ENCODE data around the gene RNPC3. TPM values are rescaled to one million over a fixed set of nuclear protein-coding genes. Genes with fewer than 3 reads are reported as not detected.

The RNPC3 gene
- total RNA-seq = 10 to 100 TPM; 23.7 to 44.0 (median 29.3) TPM

GRCh38 chr1:103525607-103526507 lies at the start of gene RNPC3:
RNPC3 (plus strand) TSS chr1:103525699; CDS start chr1:103526071, 372 bp downstream.
- TF ChIP-seq, protein P1, sequence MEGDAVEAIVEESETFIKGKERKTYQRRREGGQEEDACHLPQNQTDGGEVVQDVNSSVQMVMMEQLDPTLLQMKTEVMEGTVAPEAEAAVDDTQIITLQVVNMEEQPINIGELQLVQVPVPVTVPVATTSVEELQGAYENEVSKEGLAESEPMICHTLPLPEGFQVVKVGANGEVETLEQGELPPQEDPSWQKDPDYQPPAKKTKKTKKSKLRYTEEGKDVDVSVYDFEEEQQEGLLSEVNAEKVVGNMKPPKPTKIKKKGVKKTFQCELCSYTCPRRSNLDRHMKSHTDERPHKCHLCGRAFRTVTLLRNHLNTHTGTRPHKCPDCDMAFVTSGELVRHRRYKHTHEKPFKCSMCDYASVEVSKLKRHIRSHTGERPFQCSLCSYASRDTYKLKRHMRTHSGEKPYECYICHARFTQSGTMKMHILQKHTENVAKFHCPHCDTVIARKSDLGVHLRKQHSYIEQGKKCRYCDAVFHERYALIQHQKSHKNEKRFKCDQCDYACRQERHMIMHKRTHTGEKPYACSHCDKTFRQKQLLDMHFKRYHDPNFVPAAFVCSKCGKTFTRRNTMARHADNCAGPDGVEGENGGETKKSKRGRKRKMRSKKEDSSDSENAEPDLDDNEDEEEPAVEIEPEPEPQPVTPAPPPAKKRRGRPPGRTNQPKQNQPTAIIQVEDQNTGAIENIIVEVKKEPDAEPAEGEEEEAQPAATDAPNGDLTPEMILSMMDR (IDR thresholded peaks at IDR 0.05) = no peak
- ATAC-seq (ENCODE audit: low FRiP score) = peak; percentile 89
- peak; percentile 82 for DNase-seq (ENCODE audit: low spot score)

DNA sequence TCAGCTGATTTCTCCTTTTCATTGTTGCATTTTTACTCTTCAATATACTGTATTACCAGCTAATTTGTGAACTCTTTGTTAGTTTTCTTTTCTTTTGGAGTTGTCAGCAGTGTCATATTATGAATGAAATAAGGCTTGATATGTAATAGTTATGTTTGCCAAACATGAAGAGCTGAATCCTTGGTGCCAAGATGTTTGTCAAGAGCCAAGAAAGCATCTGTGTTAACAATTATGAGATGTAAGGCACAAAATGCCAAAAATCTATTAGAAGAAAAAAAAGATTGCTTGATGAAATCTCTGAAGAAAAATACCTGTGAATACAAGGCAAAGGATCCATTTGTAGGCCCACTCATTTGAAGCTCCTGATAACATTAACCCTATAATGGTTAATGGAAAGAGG lies 48.4 kb upstream of the RNPC3 start:
- no peak for DNase-seq (ENCODE audit: low spot score)
- ATAC-seq (ENCODE audit: low FRiP score) = no peak
- TF ChIP-seq, protein P1 (IDR thresholded peaks at IDR 0.05) = no peak

DNA sequence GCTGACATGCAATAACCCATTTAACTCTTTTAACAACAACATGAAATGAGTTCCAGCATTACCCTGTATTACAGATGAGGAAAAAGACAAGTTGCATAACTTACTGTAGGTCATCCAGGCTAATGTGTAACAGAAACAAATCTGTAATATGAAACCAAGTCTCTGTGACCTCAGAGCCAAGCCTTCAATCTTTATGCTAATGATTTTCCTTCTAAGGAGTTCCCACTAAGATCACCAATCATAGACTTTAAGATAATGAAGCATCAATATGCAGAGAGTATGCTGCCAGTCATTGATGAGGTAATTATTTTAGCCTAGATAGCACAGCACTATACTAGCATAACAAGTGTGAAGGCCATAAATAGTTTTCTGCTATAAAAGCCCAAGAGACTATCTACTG lies 35.6 kb upstream of the RNPC3 start:
- no peak for ATAC-seq (ENCODE audit: low FRiP score)
- TF ChIP-seq, protein P1 (IDR thresholded peaks at IDR 0.05) = no peak
- no peak for DNase-seq (ENCODE audit: low spot score)

DNA sequence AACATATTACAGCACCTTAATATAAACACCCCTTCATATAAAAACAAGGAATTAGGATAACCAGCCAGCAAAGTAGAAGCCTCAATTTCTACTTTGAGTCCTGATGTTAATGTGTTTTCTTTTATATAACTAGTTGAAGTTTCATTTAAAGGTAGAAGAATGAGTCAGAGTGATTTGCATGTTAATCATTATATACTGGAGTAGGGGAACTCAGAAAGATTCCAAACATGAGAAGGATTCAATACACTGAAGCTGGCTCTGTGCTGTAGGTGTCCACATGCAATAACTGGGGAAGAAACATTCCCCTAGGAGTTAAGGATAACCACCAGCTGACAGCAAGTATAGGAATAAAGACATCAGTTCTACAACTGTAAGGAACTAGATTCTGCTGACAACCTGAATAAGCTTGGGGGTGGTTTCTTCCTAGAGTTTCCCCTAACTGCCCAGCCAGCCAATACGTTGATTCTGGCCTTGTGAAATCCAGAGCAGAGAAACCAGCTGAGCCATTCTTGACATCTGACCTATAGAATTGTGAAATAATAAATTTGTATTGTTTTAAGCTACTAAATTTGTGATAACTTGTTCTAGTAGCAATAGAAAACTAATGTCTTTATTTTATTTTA lies 33.4 kb upstream of the RNPC3 start:
- ATAC-seq (ENCODE audit: low FRiP score) = no peak
- DNase-seq (ENCODE audit: low spot score) = no peak
- TF ChIP-seq, protein P1 (IDR thresholded peaks at IDR 0.05) = no peak

- TF ChIP-seq, protein P1 (IDR thresholded peaks at IDR 0.05) = no peak
- DNase-seq (ENCODE audit: low spot score) (no peak), ATAC-seq (ENCODE audit: low FRiP score) (no peak)
These were observed 29.4 kb upstream of the RNPC3 start for GRCh38 chr1:103496014-103496635.

GRCh38 chr1:103497404-103497803 lies 28.1 kb upstream of the RNPC3 start:
- DNase-seq (ENCODE audit: low spot score) = no peak
- no peak for ATAC-seq (ENCODE audit: low FRiP score)
- TF ChIP-seq, protein P1 (IDR thresholded peaks at IDR 0.05) = no peak

All from omental fat pad (tissue), 4 donors.